Measurements from ENCODE around the gene SHPK. TPM values are rescaled to one million over a fixed set of nuclear protein-coding genes. Genes with fewer than 3 reads are reported as not detected.
A peak's percentile ranks its signal among the peaks of the same experiment; 100 is the strongest.
"Not testable (repeated sequence)": the region's sequence is repeated elsewhere in the genome, so short reads cannot be mapped to it uniquely, and the experiment has no call there.

The SHPK gene
- total RNA-seq, 1 donor from 2014 or later, result 26.9 TPM

DNA sequence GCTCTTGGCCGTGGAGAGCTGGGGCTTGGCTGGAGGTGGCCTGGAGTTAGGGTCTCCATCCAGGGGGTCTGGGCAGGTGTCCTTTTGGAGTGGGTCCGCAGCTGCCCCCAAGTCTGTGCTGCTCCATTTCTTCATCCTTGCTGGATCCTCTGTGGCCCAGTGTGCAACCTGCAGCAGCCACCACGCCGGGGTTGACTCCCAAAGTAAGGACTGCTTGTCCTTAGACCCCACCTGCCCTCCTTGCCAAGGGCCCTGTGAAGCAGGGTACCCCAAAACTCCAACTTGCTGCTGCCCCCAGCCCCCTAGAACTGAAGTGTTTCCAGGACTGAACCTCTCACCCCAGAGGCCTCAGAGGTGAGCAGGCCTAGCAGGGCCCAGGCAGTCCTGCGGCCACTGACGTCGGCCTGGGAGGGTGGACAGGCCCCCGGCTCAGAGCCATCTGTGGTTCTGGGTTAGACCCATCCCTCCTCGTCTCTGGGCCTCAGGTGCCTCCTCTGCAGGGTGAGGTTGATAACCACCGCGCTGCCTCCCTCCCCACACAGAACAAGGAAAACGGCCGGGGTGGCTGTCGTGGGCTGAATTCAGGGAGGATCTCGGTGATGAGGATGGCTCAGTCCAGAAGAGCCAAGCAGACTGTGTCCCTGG is 43.7 kb downstream of the SHPK start:
- DNase-seq (ENCODE audit: low spot score) (no peak), ATAC-seq (peak; percentile 6)

DNA sequence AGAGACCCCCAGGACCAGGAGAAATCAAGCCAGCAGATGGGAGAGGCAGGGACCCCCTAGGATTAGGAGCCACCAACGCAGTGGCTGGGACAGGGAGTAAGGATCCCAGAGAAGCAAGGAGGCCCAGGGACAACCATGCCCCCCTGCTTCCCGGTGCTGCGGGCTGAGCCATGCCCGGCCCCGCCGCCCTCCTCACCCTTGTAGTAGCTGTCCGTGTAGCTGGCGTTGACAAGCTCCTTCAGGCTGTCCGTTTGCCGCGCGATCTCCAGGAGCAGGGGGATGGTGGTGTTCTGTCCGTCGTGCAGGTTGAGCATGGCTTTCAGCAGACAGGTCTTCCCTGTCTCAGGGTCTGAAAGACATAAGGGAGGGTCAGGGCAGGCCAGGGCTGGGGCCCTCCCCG is 45.3 kb downstream of the SHPK start:
- DNase-seq (ENCODE audit: low spot score) (no peak), ATAC-seq (no peak)

DNA sequence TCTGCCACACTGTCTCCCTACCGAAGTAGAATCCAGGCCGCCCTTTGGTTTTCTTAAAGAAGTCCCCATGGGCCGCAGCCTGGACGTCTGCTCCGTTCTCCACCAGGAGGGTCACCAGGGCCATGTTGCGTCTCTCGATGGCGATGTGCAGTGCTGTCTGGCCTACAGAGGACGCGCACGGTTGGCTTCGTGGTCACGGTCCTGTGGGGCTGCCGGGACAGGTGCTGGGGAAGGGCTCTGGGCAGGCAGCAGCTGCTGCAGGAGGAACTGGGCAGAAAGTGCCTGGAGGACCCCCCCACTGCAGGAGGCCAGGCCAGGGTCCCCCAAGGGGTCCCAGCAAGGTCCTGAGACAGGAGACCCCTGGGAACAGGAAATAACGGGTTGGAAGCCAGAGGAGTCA is 45.8 kb downstream of the SHPK start:
- ATAC-seq (no peak), DNase-seq (ENCODE audit: low spot score) (no peak)

DNA sequence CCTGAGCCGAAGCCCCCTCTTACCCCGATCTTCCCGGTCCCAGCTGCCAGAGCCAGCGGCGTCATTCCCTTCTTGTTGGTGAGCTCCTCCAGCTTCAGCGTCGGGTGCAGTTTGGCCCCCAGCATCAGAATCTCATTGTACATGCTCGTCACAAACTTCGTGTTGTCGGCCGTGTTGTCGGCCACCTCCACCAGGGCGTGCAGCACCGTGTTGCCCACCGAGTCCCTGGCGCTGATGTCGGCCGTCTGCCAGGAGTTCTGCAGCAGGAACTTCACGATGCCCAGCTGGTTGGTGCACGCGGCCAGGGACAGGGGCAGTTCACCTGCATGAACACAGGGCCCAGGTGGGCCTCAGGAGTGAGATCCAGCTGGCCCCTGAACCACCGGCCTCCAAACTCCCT is 46.3 kb downstream of the SHPK start:
- DNase-seq (ENCODE audit: low spot score), result no peak
- no peak for ATAC-seq

DNA sequence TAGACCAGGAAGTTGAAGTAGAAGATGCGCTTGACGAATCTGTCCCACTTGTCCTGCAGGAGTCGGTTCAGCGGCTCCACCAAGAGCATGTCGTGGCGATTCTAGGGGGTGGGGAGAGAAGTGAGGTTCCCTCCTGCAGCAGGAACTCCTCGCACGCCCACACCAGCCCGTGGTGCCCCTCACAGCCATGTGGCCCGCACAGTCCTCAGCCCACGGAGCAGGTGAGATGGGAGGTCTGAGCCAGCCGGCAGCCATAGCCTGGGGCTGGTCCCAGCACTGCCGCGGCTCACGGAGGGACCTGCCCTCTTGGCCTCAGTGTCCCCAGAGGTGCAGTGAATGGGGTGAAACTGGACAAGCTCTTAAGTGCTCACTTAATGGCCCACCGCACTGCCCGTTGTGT is 50.2 kb downstream of the SHPK start:
- DNase-seq (ENCODE audit: low spot score), result no peak
- ATAC-seq, result no peak

DNA sequence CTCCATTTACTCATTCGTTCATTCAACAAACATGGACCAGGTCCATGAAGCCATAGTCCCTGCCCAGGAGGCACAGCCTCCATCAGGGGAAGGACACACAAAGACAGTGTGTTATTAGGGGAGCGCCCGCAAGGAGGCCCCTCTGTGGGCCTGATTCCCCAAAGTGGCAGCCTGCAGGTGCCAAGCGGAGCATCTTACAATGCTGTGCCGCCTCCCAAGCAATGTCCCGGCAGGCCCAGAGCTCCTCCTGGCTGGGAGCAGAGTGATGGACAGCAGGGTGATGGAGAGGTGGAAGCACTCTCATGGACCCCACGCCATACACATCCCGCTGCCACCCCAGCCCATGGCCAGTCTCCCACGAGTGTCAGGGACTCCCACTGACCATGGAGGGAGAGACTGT is 52.6 kb downstream of the SHPK start:
- DNase-seq (ENCODE audit: low spot score) (no peak), ATAC-seq (no peak)

DNA sequence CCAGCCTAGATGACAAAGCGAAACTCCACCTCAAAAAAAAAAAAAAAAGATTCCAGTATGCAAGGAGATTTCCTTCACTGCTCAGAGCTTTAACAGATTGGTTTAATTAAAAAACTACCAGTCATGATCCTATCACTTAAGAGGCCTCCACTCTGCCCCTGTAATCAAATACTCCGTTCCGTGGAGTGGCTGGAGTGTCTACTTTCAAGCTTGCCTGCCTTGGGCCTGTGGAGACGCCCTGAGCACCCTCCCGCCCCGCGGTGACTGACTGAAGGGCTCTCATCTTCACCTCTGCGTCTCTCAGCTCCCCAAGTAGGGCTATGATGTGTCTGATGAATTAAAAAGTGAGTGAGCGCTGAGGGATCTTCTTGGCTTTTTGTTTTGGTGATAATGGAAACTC is 53.1 kb downstream of the SHPK start:
- ATAC-seq (no peak), DNase-seq (ENCODE audit: low spot score) (no peak)

DNA sequence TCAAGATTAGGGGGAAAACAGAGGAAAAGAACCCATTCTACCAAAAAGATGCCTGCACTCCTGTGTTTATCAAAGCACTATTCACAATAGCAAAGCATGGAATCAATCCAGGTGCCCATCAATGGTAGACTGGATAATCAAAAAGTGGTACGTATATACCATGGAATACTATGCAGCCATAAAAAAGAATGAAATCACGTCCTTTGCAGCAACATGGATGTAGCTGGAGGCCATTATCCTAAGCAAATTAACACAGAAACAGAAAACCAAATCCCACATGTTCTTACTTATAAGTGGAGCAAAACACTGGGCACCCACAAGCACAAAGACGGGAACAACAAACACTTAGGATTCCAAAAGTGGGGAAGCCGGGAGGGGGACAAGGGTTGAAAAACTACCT is 57.4 kb downstream of the SHPK start:
- DNase-seq (ENCODE audit: low spot score); ATAC-seq: not testable (repeated sequence)

DNA sequence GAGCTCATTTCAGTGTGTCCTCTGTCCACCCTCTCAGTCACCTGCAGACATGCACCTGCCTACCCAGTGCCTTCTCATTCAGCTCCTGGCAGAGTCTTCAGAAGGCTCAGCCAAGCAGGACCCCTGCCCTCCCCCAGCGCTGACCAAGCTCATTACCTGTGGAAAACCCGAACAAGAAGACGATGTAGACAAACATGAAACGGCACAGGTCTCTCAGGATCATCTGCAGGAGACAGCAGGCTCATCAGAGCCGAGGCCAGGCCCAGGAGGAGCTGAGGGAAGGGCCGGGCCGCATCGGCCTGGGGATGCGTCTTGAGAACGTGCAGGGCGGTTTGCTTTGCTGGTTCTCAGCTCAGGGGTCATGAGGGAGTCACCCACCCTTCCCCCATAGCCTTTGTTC is 59.1 kb downstream of the SHPK start:
- DNase-seq (ENCODE audit: low spot score) (no peak), ATAC-seq (peak; percentile 19)

DNA sequence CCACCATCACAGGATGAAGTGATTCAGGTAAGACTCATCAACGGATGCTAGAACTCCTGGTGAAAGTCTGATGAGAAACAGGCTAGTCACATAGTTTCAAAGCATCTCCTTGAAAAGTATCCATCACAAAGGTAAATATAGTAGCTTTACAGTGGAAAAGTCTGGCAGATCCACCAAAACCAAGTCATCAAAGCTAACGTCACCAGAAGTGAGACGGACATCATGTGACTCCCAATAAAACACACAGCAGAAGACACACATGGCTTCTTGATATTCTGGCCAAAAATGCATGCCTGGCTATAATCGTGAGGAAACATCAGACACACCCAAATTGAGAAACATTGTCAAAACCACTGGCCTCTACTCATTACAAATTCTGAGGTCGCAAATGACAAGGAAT is 60.5 kb downstream of the SHPK start:
- no peak for ATAC-seq
- DNase-seq (ENCODE audit: low spot score), result no peak

DNA sequence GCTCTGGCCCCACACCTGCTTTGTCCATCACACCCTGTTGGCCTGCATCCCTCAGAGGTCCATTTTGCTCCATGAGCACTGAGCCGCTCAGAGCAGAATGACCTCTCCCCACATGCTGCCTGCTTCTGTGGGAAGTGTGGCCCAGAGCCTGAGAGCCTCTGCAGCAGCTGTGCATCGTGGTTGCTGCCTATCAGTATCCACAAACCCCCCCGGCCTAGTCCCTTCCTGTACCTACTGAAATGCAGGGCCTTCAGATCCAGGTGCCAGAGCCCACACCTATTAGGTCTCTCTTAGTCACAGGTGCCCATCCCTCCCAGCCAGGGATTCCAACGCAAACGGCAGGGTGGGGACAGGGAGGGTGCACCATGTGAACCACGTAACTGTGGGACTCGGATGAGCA is 61.8 kb downstream of the SHPK start:
- DNase-seq (ENCODE audit: low spot score) (no peak), ATAC-seq (no peak)

DNA sequence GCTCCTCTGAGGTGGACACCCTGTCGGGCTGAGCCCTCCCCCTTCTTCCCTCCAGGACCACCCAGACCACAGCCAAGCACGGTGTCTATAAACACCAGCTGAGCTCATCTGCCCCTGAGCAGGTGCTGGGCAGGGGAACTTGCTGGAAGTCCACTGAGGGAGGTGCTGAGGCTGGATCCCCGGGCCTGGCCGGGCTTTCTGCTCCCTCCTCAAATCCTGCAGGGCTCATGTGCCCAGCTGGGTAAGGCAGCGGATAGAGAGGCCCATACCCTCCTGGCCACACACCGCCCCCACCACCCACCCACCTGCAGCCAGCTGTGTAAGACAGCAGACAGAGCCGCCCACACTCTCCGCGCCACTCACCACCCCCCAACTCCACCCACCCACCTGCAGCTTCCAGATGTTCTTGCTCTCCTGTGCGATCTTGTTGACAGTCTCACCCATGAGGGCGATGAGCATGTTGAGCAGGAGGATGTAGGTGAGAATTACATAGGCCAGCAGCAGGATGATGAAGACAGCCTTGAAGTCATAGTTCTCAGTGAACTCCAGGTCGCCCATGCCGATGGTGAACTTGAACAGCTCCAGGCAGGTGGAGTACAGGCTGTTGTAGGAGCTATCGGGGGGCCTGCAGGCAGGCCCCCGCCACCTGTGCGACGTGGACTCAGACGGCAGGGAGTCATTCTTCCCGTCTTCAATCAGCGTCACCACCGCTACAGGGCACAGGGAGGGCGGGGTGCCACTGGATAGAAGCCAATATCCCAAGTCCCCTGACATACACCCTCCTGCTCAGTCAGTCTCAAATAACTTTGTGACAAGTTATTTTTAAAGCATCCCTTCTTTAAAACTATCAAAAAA is 62.6 kb downstream of the SHPK start:
- DNase-seq (ENCODE audit: low spot score) (no peak), ATAC-seq (no peak)

DNA sequence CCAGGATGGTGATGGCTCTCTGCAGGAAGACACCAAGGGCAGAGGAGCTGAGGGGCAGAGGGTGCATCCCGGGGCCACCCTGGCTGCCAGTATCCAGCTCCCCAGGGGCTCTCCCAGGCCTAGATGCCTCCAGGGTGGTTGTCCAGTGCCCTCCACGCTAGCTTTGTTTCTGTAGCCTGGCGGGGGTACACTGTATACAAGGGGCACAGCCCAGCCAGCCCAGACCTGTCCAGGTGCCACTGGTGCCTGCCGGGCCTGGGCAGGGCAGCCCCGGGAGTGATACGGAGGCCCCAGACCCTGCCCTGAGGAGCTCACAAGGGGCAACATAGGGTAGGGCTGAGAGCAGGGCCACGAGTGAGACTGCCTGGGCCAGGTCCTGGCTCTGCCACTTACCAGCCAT is 63.8 kb downstream of the SHPK start:
- no peak for ATAC-seq

DNA sequence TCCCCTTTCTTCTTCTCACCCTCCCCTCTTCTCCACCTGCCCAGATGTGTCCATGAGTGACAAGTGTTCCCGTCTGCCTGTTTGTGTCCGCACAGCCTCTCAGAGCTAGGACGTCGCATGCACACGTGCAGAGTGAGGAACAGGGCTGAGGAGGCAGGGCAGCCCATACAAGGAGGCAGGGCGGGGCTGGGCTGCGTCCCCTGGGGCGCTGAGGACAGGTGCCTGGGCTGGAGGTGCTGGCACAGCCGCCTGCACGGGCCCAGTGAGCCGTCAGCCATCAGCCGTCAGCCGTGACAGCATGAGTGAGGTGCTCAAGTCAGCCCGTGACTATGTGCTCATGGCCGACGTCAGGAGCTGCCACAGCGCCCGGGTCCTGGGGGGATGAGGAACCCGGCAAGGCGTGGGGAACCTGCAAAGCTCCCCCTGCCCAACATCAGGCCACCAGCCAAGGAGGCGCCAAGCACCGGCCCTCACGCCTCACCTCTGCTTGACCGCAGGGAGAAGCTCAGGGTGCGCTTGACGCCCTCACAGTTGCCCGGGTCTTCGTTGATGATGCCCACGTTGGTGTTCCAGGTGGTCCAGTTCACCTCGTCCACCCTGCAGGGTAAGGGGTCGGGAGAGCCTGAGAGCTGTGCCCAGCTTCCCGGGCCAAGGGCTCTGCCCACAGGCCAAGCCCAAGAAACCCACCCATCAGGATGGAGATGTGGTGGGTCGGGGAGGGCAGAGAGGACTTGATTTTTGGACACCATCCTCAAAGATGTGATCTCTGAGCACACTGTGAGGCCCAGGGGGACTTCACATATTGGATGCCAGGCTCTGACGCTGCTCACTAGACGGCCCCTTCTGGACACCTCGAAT is 64.8 kb downstream of the SHPK start:
- ATAC-seq (peak; percentile 21), DNase-seq (ENCODE audit: low spot score) (no peak)

More for the DNA sequence above, 63.8 kb downstream of the SHPK start:
- no peak for DNase-seq (ENCODE audit: low spot score)

DNA sequence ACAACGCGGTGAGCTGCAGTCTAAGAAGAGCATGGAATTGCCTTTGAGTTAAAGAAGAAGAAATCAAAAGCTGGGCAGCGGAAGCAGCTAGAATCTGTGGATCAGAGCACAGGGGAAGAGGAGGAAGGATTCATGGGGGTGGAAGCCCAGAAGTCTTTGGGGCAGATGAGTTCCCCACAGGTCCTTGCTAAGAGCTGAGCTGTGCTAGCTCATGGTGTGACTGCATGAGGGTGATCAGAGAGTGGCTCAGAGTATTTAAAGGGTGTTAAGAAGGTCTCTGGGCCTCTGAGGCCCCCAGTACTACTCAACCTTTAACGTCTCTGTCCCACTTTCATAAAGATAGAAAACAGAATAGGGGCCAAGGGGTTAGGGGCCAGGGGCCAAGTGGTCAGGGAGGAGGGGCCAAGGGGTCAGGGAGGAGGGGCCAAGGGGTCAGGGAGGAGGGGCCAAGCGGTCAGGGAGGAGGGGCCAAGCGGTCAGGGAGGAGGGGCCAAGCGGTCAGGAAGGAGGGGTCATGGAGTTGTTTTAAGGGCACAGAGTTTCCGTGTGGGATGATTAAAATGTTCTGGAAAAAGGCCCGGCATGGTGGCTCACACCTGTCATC is 66.4 kb downstream of the SHPK start:
- DNase-seq (ENCODE audit: low spot score) (no peak), ATAC-seq (peak; percentile 15)

DNA sequence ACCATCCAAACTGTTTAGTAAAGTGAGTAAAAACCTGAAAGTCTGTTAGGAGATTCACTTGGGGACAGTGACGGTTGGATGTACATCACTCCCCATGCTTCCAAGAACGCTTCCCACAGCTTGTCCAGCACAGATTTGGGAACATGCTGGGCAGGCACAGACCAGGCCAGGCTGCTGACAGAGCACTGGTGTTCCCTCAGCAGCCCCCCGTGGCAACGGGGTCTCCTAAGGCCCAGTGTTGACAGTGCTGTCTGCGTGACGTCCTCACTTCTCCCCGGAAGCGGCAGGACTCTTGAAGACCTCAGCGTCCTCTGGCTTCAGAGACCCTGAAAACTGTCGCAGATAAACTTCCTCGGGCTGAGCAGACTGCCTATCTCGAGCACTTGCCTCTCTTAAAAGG is 69.5 kb downstream of the SHPK start:
- ATAC-seq (no peak), DNase-seq (ENCODE audit: low spot score) (no peak)

DNA sequence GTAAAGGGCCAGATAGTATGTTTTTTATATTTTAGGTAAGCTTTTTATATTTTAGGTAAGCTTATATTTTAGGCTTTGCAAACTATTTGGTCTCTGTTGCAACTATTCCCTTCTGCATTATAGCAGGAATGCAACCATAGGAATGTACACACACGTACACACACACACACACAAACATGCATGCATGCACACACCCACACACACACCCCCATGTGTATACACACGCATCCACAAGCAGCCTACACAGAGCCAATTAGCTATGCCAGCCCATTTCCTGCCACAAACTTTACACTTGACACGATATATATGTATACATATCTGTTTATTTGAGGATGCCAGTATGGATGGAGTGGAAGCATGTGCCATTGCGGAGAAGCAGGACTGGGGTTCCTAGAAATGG is 70.9 kb downstream of the SHPK start:
- DNase-seq (ENCODE audit: low spot score), result no peak
- no peak for ATAC-seq

DNA sequence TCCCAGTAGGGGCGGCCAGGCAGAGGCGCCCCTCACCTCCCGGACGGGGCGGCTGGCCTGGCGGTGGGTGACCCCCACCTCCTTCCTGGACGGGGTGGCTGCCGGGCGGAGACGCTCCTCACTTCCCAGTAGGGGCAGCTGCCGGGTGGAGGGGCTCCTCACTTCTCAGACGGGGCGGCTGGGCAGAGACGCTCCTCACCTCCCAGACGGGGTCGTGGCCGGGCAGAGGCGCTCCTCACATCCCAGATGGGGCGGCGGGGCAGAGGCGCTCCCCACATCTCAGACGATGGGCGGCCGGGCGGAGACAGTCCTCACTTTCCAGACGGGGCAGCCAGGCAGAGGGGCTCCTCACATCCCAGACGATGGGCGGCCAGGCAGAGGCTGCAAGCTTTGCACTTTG is 71.8 kb downstream of the SHPK start:
- DNase-seq (ENCODE audit: low spot score); ATAC-seq: not testable (repeated sequence)

DNA sequence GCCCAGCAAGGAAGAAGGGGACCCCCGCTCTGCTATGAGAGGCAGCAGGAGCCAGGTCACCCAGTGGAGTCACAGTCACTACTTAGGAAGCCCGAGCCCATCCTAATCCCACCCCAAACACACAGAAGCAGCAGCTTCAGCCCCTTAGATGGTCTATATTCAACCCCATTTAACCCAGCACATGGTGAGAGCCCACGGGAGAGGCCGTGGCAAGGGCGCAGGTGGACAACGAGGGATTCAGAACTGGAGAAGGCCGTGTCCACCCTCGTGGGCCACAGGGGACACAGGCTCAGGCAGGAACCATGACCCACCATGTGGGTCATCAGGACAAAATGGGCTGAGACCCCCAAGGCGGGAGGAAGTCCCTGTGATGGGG is 76.8 kb downstream of the SHPK start:
- DNase-seq (ENCODE audit: low spot score) (no peak), ATAC-seq (no peak)

DNA sequence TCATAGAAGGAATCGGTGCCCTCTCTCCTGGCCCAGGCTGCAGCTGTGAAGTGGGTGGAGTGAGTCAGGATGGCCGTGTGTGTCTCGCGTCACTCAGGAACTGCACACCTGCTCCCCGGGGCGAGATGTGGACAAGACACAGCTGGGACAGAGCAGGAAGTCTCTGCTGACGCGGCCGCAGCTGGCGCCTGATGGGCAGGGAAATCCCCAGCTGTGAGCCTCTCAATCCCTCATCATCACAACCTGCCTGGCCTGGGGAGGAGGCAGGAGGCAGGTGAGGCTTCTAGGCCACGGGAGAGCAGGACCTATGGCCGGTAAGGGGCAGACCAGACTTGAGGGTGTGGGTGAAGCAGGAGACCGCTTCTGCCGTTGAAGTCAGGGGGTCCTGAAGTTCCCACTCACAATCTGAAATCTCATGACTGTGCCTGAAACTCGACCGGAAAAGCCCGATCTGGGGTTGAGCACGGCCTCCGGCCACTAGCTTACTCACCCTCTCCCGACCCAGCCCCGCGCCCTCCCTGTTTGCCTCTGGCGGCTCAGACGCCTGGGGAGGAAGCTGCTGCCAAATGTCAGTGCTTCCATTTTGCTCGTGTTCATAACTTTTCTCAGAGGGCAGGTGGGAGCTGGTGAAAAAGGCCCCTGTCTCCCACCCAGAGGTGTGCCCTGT is 77.3 kb downstream of the SHPK start:
- no peak for ATAC-seq
- no peak for DNase-seq (ENCODE audit: low spot score)
